Left kidney (tissue), 8 donors: Measurements from ENCODE around the gene RFPL3. TPM values are rescaled to one million over a fixed set of nuclear protein-coding genes. Genes with fewer than 3 reads are reported as not detected.
"Not testable (repeated sequence)": the region's sequence is repeated elsewhere in the genome, so short reads cannot be mapped to it uniquely, and the experiment has no call there.

ENCODE experiments used
- DNase-seq: peaks from one replicate; pipeline ENCODE4 v3.0.0-alpha.2; 2013
- long read RNA-seq, 8 donors: transcript quantifications; one replicate each; lab custom pipeline, GENCODE V29; 2026
- polyA plus RNA-seq: library from polyadenylated mRNA; unstranded; fragments of 120-200 nt; gene quantifications from one replicate; pipeline ENCODE4 v1.2.1, GENCODE V29; 2013; ENCODE audit not compliant: insufficient read length

RFPL3 gene
- polyA plus RNA-seq: not detected
- long read RNA-seq, donor 1: 0 reads
- long read RNA-seq, donor 2: 0 reads
- long read RNA-seq, donor 3: 0 reads
- long read RNA-seq, donor 4: 0 reads
- long read RNA-seq, donor 5: 0 reads
- long read RNA-seq, donor 6: 0 reads
- long read RNA-seq, donor 7: 0 reads
- long read RNA-seq, donor 8: 0 reads

DNA sequence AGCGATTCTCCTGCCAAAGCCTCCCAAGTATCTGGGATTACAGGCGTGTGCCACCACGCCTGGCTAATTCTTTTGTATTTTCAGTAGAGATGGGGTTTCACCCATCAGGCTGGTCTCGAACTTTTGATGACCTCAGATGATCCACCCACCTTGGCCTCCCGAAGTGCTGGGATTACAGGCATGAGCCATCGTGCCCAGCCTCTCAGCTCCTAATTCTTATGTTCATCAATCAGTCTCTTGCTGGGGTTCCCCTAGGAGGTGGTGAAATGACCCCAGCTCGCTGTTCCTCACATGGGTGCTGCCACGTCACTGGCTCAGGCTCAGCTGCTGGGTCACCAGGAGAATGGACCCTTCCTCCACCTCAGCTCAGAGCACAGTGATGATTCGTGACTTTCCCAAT, at the start of gene RFPL3:
RFPL3 (plus strand) TSS at position 301 of the 400 bp plus-strand sequence. CDS start 205 bp downstream, outside the sequence.
- DNase-seq: not testable (repeated sequence)

DNA sequence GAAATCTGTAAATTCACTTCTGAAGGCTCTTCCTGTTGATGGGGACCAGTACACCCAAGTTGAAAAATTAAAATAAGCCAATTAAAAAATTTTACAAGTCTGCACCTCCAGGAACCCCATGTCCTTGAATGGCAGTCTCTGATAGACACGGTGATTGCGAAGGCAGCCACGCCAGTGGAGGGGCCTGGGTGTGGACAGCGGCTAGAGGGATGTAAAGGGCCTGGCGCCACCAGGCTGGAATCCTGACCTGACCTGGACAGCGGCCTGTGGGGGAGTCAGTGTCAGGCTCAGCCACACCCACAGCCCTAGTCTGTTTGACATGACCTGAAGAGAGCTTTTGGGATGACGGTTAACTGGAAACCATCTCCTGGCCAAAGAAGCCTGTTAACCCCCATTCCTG, 49.5 kb upstream of the RFPL3 start:
- no peak for DNase-seq

GRCh38 chr22:32308934-32309333, 48.7 kb upstream of the RFPL3 start:
- no peak for DNase-seq

- DNase-seq: no peak
Measured at GRCh38 chr22:32309585-32310251, 47.9 kb upstream of the RFPL3 start.

GRCh38 chr22:32310777-32311176, 46.9 kb upstream of the RFPL3 start:
- DNase-seq: no peak

DNA sequence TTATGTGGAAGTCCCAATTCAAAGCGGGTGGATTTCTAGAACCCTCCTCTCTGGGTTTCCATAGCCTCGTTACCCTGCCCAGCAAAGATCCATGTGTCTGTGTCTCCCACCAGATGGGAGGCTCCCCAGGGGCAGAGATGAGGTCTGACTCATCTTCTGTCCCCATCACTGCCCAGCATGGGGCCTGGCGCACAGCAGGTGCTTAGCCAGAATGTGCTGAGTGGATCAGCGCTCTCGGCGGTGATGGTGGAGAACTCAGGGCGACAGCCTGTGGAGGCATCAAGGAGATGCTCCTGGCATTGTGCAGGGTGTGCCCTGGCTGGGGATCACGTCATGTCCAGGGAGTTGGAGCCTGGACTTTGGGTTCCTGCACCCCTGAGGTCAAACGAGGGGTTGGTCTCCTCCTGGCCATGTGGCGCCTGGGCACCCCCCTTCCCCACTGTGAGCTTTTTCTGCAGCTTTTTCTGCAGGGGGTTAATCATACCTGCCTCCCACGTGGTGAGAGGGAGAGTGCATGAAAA, 46.1 kb upstream of the RFPL3 start:
- DNase-seq: no peak

DNA sequence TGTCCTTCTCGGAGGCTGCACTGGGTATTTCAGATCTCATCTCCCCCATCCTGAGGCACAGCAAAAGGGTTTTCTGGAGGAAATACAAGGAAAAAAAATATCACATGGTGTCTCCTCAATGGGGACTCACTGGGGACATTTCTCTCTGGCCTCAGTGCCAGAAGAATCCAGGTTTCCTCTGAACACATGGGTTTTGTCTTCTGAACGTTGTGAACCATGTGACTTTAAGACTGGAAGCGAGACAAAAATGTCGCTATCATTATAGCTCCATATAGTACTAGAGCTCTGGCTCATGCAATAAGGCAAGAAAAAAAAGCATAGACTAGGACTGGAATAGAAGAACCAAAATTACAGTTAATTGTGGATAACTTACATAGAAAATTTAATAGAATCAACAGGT, 44.9 kb upstream of the RFPL3 start:
- no peak for DNase-seq

- DNase-seq: no peak
Measured at GRCh38 chr22:32313532-32313931, 44.1 kb upstream of the RFPL3 start.

GRCh38 chr22:32317524-32317923, 40.1 kb upstream of the RFPL3 start:
- DNase-seq: no peak

DNA sequence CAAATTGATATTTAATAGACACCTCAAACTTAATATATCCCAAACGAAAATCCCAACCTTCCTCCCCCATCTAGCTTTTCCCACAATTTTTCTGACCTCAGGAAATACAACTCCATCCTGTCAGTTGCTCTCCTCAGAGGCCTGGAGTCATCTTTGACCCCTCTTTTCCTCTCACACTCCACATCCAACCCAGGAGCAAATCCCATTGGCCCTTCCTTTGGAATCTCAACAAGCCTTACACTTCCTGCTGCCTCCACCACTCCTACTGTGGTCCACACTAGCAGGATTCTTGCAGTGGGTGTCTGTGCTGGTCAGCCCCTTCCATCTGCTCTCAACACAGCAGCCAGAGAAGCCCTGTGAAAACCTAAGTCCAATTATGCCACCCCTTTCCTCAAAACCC, 39.3 kb upstream of the RFPL3 start:
- DNase-seq: no peak

DNA sequence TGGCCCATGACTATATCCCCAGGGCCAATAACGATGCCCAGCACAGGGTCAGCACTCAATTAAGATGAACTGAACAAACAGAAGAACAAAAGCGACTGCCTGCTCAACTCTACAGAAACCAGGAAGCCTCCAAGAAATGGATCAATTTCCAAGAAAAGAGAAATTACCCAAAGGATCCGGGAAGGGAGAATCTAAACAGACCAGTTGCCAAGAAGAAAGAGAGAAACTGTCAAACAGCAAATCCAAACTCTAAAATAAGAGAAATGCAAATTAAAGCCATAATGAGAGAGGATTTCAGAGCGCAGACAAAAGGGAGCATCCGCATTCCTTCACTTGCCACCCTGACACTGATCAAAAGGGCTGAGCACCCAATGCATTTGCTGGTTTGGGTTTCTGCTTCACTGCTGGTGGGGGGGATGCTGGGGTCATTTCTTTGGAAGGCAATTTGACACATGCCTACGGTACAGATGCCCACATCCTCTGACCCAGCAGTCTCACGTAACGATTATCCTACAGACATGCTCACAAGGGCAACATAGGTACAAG, 37.7 kb upstream of the RFPL3 start:
- DNase-seq: no peak

- no peak for DNase-seq
Measured at GRCh38 chr22:32322986-32323385, 34.7 kb upstream of the RFPL3 start.

GRCh38 chr22:32323513-32324164, 34.0 kb upstream of the RFPL3 start:
- no peak for DNase-seq

GRCh38 chr22:32324505-32325415, 32.9 kb upstream of the RFPL3 start:
- no peak for DNase-seq

DNA sequence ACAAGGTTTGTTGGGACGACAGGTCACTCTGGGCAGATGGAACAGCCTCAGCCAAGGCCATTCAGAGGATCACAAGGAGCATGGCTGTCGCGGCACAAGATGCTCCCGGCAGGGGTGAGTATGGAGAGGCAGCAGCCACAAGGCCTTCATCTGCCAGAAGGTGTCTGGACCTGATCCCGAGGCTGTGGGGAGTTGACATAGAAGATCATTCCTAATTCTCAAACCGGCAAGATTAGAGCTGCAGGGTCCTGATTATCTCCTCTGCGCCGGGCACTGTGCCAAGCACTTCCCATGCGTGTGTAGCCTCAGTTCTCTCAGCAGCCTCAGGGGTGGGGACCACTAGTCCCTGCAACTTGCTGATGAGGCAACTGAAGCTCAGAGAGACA, 32.3 kb upstream of the RFPL3 start:
- no peak for DNase-seq

DNA sequence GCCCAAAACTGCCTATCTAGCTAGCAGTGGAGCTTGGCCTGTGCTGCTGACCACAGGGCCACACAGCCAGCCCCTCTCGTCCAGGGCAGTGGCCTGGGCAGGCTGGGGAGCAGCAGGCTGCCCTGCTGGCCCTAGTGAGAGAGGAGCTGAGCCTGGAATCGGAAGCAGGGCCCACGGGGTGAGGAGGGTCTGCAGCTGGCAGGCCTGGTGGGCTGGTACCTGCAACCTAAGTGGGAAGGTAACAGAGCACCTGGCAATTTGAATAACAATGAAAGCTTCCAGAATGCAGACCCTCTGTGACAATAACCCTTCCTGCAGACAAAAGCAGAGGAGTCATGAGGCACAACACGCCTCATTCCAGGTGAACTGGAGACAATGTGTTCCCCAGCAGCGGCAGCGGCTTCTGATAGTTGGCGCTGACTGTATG, 31.8 kb upstream of the RFPL3 start:
- DNase-seq: no peak

DNA sequence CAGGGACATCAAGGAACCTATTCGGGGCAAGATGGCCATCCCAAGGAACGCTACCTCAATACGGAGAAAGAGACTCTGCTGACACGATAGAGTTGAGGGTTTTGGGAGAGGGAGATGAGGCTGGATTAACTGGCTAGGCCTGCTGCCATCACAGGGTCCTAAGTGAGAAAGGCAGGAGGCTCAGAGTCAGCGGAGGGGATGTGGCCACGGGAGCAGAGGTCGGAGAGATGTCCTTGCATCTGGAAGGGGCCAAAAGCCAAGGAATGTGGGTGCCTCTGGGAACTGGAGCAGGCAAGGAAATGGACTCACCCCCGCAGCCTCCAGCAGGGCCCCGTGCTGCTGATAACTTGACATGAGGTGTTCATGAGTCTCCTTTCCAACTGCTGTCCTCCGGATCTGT, 31.0 kb upstream of the RFPL3 start:
- DNase-seq: no peak

DNA sequence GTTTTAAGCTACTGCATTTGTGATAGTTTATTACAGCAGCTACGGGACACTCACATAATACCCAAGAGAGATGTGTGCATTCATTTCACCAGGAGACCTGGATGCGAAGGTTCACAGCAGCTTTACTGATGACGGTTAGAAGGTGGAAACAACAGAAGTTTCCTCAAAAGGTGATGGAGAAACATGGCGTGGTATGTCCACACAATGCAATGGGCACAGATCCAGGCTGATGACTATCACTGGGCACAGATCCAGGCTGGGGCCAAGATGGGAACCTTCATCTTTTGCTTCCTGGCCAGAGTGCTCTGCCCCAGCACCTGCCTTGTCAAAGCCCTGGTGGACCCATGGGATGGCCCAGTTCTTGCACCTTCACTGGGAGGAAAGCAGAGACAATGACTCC, 30.6 kb upstream of the RFPL3 start:
- no peak for DNase-seq

GRCh38 chr22:32327596-32328171, 30.0 kb upstream of the RFPL3 start:
- no peak for DNase-seq

GRCh38 chr22:32328306-32329201, 29.1 kb upstream of the RFPL3 start:
- no peak for DNase-seq
